Embryonic facial prominence (tissue), 1 donor: Measurements from ENCODE around the gene KCNC1.

Experiments used
- DNase-seq: peaks from one replicate; pipeline ENCODE4 v3.0.0-alpha.2; 2016; ENCODE audit errors: extremely low spot score

Gene KCNC1

GRCh38 chr11:17773674-17774073, 39.1 kb downstream of the KCNC1 start:
- DNase-seq, result no peak

GRCh38 chr11:17774232-17775034, 39.9 kb downstream of the KCNC1 start:
- no peak for DNase-seq

- no peak for DNase-seq
These were observed 40.4 kb downstream of the KCNC1 start for GRCh38 chr11:17775035-17775348.

GRCh38 chr11:17775507-17776211, 41.1 kb downstream of the KCNC1 start:
- no peak for DNase-seq

- no peak for DNase-seq
These were observed 41.8 kb downstream of the KCNC1 start for GRCh38 chr11:17776212-17776875.

GRCh38 chr11:17777086-17777737, 42.6 kb downstream of the KCNC1 start:
- DNase-seq, result no peak

- no peak for DNase-seq
These were observed 43.1 kb downstream of the KCNC1 start for GRCh38 chr11:17777738-17778091.

GRCh38 chr11:17778352-17778751, 43.8 kb downstream of the KCNC1 start:
- no peak for DNase-seq

- no peak for DNase-seq
These were observed 44.6 kb downstream of the KCNC1 start for GRCh38 chr11:17778956-17779860.

GRCh38 chr11:17779861-17780594, 45.4 kb downstream of the KCNC1 start:
- no peak for DNase-seq

- DNase-seq, result no peak
These were observed 46.1 kb downstream of the KCNC1 start for GRCh38 chr11:17780668-17781067.

- DNase-seq, result no peak
These were observed 46.6 kb downstream of the KCNC1 start for GRCh38 chr11:17781221-17781620.

GRCh38 chr11:17781626-17782025, 47.0 kb downstream of the KCNC1 start:
- no peak for DNase-seq

GRCh38 chr11:17782145-17782544, 47.6 kb downstream of the KCNC1 start:
- DNase-seq, result no peak

GRCh38 chr11:17782603-17783337, 48.2 kb downstream of the KCNC1 start:
- DNase-seq, result no peak

GRCh38 chr11:17783878-17784277, 49.3 kb downstream of the KCNC1 start:
- DNase-seq, result no peak

GRCh38 chr11:17786824-17787525, 52.4 kb downstream of the KCNC1 start:
- DNase-seq, result no peak

- DNase-seq, result no peak
These were observed 53.5 kb downstream of the KCNC1 start for GRCh38 chr11:17788084-17788483.

- no peak for DNase-seq
These were observed 55.9 kb downstream of the KCNC1 start for GRCh38 chr11:17790453-17790852.
